Liver (tissue), 3 donors: ENCODE data around the gene HCN1.

Experiments
- JUND ChIP-seq, 2 donors: IDR thresholded peaks; 2 replicates each; pipeline ENCODE4 v1.6.1; 2016; ENCODE audit warnings: antibody characterized with exemption in 2 of 2
- TAF1 ChIP-seq: conservative IDR thresholded peaks from 2 replicates; pipeline ENCODE4 v1.6.1; 2016; ENCODE audit warnings: antibody characterized with exemption, mild to moderate bottlenecking
- TF ChIP-seq, protein P1 (sequence below): fragments of 150-350 bp; IDR thresholded peaks from 2 replicates; pipeline ENCODE4 v1.5.1; 2017; ENCODE audit warnings: improper control_type of control experiment, low read depth, low read length; ENCODE audit not compliant: missing input control
- donor health status: healthy.
- donor health status: healthy.

DNA sequence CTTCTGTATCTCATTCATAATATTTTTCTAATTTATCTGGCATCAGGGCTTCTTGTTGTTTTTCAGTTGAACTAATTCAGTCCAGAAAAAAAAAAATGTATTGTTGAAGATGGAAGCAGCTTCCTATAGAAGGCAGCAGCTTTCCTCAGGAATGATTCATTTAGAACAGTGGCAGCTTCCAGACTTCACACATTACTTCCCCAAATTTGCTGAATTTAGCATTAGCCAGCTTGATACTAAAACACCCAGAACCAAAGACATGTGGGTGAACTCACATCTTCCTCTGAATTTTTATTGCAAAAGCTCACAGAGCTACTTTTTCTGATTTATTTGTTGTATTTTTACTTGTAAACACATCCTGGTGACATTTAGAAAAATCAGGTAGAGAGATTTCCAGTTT, 53.8 kb downstream of the HCN1 start:
- TF ChIP-seq, protein P1, sequence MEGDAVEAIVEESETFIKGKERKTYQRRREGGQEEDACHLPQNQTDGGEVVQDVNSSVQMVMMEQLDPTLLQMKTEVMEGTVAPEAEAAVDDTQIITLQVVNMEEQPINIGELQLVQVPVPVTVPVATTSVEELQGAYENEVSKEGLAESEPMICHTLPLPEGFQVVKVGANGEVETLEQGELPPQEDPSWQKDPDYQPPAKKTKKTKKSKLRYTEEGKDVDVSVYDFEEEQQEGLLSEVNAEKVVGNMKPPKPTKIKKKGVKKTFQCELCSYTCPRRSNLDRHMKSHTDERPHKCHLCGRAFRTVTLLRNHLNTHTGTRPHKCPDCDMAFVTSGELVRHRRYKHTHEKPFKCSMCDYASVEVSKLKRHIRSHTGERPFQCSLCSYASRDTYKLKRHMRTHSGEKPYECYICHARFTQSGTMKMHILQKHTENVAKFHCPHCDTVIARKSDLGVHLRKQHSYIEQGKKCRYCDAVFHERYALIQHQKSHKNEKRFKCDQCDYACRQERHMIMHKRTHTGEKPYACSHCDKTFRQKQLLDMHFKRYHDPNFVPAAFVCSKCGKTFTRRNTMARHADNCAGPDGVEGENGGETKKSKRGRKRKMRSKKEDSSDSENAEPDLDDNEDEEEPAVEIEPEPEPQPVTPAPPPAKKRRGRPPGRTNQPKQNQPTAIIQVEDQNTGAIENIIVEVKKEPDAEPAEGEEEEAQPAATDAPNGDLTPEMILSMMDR, result no peak
- TF ChIP-seq TAF1 (no peak), JUND (IDR thresholded peaks at IDR 0.05) (no peak)
